Measurements from ENCODE around the gene GFY.
A peak's percentile ranks its signal among the peaks of the same experiment; 100 is the strongest.
"Not testable (repeated sequence)": the region's sequence is repeated elsewhere in the genome, so short reads cannot be mapped to it uniquely, and the experiment has no call there.

GFY gene

DNA sequence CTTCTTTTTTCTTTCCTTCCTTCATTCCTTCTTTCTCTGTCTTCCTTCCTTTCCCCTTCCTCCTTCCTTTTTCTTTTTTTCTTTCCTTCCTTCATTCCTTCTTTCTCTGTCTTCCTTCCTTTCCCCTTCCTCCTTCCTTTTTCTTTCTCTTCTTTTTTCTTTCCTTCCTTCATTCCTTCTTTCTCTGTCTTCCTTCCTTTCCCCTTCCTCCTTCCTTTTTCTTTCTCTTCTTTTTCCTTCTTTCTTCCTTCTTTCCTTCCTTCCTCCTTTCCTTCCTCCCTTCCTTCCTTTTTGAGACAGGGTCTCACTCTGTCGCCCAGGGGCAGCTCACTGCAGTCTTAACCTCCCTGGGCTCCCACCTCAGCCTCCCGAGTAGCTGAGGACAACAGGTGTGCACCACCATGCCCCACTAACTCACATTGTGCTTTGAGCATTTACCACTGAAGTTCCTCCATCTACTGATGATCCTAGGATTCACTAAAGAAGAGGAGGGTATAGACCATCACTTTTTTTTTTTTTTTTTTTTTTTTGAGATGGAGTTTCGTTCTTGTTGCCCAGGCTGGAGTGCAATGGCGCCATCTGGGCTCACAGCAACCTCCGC is 19.0 kb downstream of the GFY start:
- not testable (repeated sequence) for DNase-seq (ENCODE audit: low spot score)

DNA sequence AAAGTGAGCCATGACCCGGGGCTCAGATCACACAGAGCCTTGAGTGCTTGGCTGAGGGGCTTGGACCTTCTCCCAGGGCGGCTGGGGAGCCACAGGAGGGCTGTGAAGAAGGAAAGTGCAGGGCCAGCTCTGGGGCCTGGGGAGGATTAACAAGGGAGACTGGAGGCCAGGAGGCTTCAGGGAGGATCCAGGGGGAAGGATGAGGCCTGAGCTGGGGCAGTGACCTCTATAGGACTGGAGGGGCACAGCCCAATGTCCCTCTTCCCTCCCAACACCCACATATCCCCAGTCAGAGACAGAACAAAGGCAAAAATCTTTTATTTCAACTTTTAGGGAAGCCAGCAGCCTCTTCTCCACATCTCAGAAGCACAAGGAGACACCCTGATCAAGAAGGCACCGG is 20.8 kb downstream of the GFY start:
- no peak for DNase-seq (ENCODE audit: low spot score)

DNA sequence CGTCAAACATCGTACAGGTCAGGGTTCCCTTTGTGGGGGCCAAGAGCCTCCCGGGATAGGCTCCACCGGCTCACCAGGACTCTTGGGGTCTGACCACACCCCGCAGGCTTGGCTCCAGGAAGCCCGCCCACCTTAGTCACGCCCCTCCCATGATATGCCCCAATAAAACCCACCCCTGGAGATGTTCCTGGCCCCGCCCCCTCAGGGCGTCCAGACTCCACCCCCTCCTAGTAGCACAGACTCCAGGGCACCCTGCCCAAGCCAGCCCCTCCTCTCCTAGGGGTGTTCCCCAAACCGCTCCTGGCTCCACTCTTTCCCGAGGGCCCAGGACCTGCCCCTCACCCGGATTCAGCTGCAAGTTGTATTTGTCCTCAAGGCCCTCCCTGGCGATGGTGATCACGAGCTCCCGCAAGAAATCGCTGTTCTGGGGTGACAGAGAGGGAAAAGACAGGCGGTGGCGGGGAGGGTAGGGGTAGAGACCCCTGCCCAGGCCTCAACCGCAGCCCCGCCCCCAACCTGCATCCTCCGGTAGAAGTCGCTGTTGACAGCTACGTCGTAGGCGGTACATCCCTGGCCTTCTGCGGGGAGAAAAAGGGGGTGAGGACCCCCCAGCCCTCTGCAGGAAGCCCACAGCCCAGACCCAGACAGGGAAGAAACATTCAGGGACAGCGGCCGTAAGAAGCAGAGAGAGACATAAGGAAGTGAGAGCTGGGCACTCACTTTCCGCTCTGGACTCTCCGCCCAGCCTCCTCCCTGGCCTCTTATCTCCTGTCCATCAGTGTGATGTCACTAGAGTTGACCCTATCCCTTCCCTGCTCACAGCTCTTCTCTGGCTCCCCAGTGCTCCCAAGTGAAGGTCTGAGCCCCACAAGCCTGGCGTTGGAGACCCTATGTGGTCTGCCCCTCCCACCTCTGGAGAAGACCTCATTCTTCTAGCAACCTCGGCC is 22.6 kb downstream of the GFY start:
- peak; percentile 40 for DNase-seq (ENCODE audit: low spot score)

DNA sequence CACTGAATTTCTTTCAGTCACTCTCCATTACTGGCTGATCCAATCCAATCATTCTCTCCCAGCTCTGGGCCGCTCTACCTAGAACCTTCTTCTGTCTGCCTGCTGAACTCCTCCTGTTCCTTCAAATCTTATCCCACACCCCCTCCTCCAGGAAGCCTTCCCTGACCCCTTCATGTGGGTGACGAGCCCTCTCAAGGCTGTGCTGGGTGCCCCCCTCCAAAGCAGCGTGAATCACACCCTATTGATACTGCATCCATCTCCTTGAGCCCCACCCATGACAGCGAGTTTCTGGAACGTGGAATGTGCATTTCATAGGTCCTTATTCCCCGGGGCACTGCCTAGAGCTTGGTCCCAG is 23.2 kb downstream of the GFY start:
- DNase-seq (ENCODE audit: low spot score), result no peak

DNA sequence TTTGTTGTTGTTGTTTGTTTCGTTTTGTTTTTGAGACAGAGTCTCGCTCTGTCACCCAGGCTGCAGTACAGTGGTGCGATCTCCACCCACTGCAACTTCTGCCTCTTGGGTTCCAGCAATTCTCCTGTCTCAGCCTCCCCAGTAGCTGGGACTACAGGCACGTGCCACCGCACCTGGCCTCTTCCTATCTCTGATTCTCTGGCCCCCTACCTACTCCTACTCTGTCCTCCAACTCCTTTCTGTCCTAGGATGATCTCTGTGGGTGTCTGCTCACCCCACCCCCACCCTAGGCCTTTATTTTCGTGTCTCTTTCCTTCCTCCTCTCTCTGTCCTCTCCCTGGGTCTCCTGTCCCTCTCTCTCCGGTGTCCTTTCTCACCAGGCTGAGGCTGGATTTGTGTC is 25.2 kb downstream of the GFY start:
- DNase-seq (ENCODE audit: low spot score), result no peak

DNA sequence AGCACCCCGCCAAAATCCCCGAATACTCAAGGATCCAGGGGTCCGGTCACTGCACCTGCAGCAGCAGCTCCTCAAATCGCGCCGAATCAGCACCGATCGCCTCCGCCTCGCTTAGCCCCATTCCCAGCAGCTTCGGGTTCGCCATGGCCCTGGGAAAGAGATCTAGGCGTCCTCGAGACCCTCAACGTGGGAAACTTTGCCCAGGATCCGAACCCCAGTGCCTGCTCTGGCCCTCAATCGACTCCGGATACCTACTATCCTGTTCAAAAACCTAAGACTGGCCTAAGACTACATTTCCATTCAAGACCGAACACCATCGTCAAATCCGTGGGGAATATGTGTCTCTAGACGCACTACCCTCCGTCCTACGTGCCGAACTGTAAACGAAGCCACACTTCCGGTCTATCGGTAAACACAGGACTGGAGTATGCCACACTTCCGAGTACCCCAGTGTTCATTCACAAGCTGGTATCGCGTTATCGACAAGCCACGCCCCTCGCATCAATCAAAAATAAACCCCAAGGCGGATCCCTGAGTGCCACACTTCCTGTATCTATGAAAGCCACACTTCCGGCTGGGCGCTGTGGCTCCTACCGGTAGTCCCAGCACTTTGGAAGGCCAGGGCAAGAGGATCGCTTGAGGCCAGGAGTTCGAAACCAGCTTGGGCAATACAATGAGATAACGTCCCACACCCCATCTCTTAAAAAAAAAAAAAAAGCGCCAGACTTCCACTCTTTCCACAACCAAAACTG is 26.4 kb downstream of the GFY start, which contains the start of gene PIH1D1:
TSS of gene PIH1D1 (minus strand) at position 385 of the 752 bp plus-strand sequence. CDS start at position 145, 240 bp downstream.
- peak; percentile 92 for DNase-seq (ENCODE audit: low spot score)

DNA sequence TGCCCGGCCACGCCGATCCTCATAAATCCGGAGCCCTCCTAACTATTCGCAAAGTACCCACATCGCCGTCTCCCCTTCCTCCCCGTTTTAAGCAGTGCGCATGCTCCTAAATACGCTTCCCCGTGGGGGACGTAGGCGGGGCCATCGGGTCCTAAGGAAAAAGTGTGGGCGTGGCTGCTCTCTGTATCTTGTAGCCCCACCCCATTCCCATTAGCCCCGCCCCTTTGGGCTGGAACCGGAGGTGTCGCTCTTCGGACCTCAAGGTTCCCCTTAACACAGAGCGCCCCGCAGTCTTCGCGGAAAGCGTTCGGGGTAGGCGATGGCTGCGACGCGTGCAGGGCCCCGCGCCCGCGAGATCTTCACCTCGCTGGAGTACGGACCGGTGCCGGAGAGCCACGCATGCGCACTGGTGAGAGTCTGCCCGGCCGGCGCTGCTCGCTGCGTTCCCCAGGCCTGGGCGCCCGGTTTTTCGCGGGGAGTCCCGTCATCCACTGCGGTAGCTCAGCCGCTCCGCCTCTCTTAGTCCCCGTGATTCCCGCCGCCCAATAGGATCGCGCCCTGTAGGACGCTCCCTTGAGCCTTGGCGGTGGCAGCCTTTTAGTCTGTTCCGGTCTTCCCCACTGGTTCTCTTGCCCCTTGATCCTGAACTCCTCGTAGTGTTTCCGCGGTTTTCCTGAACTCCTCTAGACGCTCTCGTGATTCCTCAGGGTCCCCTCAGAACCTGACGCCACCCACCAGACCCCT is 28.0 kb downstream of the GFY start, which contains the start of gene ALDH16A1:
TSS of gene ALDH16A1 (plus strand) at position 213 of the 744 bp plus-strand sequence. CDS start at position 320, 107 bp downstream.
- peak; percentile 95 for DNase-seq (ENCODE audit: low spot score)

DNA sequence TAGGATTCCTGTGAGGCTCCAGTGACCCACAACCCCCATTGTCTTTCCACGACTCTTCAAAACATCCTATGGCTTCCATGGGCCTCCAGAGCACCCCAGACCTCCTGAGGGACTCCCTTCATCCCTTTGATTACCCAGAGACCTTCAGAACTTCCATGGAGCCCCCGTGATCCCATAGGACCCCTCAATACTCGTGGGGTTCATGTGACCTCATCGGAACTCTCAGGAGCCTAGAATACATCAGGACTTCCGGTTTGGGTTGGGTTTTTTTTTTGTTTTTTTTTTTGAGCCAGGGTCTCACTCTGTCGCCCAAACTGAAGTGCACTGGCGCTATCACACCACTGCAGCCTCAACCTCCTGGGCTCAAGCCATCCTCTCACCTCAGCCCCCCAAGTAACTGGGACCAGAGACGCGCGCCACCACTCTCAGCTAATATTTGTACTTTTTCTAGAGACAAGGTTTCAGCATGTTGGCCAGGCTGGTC is 28.6 kb downstream of the GFY start:
- DNase-seq (ENCODE audit: low spot score), result no peak

DNA sequence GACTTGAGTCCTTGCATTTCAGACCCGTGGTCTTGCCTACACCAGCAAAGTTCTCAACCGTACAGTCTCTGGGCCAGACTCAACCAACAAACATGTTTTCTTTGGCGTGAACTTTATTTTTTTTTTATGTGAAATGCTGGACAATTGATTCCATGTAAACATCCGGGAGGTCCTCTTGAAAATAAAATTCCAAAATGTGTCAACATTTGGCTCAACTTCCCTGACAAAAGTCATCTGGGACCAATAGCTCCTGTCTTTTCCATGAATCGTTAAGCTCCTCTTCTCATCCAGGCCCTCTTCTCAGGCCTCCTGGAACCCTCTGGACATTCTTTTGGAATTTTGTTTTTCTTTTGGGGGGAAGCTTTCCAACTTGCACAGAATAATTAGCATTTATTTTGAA is 30.6 kb downstream of the GFY start:
- DNase-seq (ENCODE audit: low spot score), result no peak

DNA sequence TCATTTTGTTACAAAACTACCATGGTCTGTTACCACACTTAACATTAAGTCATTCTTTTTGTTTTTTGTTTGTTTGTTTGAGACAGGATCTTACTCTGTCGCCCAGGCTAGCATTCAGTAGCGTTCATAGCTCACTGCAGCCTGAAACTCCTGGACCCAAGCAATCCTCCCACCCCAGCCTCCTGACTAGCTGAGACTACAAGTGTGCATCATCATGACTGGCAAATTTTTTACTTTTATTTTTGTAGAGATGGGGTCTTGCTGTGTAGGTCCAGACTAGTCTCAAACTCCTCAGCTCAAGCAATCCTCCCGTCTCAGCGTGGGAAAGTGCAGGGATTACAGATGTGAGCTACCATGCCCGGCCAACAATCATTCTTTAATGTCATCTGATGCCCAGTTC is 31.1 kb downstream of the GFY start:
- DNase-seq (ENCODE audit: low spot score), result no peak

DNA sequence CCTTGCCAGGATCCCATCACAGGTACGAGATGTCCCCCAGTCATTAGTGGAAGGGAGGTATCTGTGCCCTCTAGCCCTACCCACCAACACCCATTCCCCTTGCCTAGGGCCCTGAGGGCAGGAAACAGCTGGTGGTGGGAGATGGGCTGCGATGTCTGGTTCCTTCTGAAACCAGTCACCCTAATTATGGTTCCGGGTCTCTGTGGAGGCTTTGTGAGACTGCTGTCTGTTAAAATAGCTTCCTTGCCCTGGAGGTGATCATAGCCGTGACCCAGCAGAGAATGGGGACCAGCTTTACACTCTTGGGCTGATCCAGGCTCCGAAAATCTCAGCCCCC is 33.3 kb downstream of the GFY start:
- no peak for DNase-seq (ENCODE audit: low spot score)

DNA sequence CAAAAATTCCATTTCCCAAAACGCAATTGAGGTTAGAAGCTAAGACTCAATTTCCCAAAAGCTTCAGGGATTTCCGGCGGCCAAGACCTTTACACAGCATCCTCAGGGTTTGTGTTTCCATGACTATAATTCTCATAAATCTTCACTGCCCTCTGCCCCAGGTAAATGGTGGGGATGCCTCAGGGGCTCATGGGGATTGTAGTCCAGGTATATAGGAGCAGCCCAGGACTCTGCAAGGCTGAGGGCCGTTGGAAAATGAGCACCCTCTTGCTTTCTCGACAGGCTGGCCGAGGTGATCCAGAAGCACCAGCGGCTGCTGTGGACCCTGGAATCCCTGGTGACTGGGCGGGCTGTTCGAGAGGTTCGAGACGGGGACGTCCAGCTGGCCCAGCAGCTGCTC is 34.2 kb downstream of the GFY start:
- no peak for DNase-seq (ENCODE audit: low spot score)

DNA sequence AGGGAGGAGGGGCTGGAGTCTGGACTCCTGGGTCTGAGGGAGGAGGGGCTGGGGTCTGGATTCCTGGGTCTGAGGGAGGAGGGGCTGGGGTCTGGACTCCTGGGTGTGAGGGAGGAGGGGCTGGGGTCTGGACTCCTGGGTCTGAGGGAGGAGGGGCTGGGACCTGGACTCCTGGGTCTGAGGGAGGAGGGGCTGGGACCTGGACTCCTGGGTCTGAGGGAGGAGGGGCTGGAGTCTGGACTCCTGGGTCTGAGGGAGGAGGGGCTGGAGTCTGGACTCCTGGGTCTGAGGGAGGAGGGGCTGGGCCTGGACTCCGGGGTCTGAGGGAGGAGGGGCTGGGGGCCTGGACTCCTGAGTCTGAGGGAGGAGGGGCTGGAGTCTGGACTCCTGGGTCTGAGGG is 35.9 kb downstream of the GFY start:
- DNase-seq (ENCODE audit: low spot score), result not testable (repeated sequence)

DNA sequence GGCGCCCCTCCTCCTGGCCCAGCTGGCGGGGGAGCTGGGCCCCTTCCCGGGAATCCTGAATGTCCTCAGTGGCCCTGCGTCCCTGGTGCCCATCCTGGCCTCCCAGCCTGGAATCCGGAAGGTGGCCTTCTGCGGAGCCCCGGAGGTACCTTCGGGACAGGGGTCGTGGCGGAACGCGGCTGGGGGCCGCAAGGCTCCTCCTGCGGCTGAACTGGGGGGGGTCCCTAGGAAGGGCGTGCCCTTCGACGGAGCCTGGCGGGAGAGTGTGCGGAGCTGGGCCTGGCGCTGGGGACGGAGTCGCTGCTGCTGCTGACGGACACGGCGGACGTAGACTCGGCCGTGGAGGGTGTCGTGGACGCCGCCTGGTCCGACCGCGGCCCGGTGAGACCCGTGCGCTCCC is 36.5 kb downstream of the GFY start:
- no peak for DNase-seq (ENCODE audit: low spot score)

DNA sequence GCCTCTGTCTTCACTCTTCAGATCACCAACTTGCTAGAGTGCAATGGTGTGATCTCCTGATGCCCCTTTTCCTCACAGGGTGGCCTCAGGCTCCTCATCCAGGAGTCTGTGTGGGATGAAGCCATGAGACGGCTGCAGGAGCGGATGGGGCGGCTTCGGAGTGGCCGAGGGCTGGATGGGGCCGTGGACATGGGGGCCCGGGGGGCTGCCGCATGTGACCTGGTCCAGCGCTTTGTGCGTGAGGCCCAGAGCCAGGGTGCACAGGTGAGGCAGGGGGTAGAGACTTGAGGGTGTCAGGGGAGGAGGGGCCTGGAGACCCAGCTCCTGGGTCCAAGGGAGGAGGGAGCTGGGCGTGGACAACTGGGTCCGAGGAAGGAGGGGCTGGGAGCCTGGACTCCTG is 37.3 kb downstream of the GFY start:
- no peak for DNase-seq (ENCODE audit: low spot score)

DNA sequence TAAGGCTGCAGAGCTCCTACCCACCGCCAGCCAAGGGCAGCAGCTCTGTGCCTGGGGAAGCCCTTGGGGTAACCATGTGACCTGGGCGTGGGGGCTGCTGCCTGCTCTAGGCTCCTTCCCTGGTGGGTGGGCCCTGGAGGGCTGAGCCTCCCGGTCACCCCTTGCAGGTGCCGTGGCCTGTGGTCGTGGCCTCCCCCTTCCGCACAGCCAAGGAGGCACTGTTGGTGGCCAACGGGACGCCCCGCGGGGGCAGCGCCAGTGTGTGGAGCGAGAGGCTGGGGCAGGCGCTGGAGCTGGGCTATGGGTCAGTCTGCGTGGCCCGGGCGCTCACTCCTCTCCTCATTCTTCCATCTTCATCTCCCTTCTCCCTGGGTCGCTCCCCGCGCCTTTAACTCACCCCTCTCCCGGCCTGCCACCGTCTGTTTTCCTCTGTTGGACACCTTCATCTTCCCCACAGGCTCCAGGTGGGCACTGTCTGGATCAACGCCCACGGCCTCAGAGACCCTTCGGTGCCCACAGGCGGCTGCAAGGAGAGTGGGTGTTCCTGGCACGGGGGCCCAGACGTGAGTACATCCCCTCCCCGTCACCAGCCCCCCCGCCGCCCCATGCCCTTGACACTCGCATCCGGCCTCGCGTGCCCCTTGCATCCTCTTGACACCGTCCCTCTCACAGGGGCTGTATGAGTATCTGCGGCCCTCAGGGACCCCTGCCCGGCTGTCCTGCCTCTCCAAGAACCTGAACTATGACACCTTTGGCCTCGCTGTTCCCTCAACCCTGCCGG is 39.0 kb downstream of the GFY start:
- DNase-seq (ENCODE audit: low spot score), result no peak

DNA sequence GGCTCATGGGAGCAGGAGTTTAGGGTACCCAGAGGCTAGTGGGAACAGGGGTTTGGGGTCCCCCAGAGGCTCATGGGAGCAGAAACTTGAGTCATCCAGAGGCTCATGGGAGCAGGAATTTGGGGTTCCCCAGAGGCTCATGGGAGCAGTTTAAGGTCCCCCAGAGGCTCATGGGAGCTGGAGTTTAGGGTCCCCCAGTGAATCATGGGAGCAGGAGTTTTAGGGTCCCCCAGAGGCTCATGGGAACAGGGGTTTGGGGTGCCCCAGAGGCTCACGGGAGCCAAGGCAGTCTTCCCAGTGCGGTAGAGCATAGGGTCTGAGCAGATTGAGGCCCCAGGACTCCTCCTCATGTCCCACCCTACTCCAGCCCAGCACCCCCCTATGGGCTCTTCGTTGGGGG is 40.2 kb downstream of the GFY start:
- DNase-seq (ENCODE audit: low spot score), result no peak

DNA sequence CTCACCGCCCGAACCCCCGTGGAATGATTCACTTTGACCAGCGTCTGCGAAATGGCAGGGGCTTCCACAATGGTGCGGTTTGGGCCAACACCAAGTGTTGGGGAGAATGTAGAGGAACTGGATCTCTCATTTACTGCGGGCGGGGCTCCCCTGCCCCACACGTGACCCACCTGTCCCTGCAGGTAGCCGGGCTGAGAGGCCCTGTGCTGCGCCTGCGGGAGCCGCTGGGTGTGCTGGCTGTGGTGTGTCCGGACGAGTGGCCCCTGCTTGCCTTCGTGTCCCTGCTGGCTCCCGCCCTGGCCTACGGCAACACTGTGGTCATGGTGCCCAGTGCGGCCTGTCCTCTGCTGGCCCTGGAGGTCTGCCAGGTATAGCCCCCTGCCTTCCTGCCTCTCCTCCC is 43.0 kb downstream of the GFY start:
- no peak for DNase-seq (ENCODE audit: low spot score)

DNA sequence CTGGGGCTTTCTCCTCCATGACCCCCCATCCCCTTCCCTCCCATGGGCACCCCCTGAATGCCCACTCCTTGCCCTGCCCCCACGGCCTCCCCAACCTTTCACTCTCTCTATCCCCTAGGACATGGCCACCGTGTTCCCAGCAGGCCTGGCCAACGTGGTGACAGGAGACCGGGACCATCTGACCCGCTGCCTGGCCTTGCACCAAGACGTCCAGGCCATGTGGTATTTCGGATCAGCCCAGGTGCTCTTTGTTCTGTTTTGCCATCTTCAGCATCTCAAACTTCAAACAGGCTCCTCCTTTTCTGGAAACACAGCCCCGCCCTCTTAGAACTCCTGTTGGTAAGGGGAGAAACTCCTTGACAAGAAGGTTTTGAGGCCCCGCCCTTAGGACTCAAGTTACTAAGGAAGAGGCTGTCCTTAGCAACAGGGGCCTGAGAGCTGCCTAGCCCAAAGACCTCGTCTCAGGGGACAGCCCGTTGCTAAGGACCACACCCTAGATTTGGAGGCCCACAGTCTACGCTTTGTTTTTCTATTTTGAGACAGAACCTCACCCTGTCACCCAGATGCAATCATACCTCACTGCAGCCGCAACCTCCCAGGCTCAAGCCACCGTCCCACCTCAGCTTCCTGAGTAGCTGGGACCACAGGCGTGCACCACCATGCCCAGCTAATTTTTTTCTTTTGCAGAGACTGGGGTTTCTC is 43.7 kb downstream of the GFY start:
- peak; percentile 66 for DNase-seq (ENCODE audit: low spot score)

DNA sequence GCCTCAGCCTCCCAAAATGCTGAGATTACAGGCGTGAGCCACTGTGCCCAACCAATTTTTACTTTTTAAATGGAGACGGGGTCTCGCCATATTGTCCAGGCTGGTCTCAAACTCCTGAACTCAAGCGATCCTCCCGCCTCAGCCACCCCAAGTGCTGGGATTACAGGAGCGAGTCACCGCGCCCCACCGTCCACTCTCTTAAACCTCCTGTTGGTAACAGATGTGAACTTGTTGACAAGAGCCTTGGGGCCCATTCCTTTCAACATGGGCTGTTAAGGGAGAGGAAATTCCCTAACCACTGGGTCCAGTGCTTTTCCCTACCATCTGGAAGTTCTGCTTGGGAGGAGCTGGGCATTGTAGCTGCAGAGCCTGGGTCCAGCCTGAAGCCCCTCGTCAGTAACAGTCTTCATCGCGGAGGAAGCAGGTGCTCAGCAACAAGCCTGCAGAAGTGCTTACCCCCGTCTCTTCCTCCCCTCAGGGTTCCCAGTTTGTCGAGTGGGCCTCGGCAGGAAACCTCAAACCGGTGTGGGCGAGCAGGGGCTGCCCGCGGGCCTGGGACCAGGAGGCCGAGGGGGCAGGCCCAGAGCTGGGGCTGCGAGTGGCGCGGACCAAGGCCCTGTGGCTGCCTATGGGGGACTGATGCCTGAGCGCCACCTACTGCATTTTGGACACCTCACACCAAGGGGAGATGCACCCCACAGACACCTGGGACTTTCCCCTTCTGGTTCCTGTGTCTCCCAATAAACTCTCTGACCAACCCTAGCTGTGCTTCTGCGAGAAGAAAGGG is 44.8 kb downstream of the GFY start:
- peak; percentile 69 for DNase-seq (ENCODE audit: low spot score)
